Kidney tubule cell (primary cell): ENCODE measurements around the gene WNT2B.
"Not testable (repeated sequence)": the region's sequence is repeated elsewhere in the genome, so short reads cannot be mapped to it uniquely, and the experiment has no call there.

Experiments used
- DNase-seq: peaks from one replicate; pipeline ENCODE4 v3.0.0-alpha.2; 2018; ENCODE audit warnings: low spot score

WNT2B gene

DNA sequence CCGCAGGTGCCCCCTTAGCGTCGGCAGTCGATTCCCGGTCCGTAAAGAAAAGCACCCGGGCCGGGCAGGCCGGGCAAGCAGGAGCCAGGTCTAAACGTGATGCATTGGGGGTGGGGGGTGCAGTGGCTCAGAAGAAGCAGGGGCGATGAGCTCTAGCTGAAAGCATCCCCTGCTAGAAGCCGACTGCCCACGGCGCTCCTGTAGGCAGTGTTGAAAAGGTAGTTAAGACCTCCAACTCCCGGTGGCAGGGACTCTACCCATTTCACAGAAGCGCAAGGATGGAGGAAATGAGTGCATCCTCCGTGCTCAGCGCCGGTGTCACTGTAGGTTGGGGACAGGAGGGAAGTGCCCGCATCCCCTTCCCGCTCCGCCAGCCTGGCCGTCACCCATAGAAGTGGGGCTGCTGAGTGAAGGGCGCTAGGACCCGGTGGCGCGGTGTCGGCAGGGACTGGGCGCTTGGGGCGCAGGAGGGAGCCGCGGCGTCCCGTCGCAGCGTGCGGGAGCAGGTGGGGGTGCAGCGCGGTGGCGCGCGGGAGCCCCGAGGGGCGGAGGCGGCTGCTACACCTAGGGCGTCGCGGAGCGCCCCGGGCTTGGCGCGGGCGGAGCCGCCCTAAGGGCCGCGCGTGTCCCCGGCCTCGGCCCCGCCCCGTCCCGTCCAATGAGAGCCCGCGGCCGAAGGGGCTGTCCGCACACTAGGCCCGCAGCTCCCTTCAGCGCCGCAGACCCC is at the start of gene WNT2B:
Gene WNT2B (plus strand): TSS at position 688 of the 727 bp plus-strand sequence. CDS start 298 bp downstream, outside the sequence.
- no peak for DNase-seq

DNA sequence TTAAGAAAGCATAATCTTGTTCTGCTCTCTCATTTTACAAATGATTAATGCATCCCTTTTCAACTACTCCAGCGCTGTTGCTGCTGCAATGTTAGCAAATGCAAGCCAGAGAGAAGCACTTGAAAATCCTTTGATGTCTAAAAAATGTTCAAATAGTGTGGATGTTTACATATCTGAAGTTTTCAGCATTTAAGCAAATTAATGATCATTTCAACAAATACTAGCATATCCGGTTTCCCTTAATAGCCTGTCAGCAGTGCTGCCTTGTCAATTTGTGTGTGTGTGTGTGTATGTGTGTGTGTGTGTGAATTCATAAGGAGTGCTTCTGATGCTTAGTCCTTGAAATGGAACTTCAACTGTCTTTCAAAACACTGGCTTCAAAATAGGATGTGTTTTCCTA is 48.1 kb upstream of the WNT2B start:
- no peak for DNase-seq

DNA sequence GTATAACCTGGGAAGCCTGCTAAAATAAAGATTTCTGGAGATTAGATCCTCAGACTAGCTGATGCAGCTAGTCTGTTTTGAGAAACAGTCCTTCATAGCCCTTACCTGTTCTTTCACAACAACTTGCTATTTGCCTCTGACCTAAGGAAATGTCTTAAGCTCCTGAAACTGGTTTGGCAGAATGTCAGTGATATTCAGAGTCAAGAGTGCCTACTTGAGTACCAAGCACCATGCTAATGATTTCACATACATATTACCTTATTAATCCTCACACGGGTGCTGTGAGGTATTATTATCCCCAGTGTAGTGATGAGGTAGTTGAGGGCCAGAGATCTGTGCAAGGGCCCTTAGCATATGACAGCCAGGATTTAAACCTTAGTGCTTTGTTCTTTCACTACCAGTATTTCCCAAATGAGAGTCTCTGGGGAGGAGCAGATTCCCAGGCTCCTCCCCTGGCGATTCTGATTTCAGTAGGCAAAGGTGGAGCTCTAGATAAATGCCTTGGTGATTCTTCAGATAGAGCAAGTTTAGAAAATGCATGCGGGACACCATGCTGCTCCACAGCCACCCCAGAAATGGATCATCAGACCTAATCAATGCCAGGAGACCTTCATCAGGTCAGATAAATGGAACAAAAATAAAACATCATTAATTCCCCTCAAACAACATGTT is 47.4 kb upstream of the WNT2B start:
- no peak for DNase-seq

DNA sequence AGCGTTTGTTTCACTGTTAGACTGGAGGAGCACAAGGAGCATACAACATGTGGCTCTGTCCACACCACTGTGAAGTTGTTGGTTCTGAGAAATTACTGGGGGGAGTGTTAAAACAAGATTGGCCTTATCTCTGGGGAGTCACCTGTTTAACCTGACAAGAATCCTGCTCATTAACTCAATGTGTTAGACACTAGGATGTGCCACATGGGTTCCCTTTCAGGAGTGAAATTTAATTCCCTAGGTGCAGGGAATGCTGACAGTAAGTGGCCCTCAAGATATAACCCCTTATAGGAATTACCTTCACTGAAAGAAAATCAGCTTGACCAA is 45.8 kb upstream of the WNT2B start:
- DNase-seq: no peak

DNA sequence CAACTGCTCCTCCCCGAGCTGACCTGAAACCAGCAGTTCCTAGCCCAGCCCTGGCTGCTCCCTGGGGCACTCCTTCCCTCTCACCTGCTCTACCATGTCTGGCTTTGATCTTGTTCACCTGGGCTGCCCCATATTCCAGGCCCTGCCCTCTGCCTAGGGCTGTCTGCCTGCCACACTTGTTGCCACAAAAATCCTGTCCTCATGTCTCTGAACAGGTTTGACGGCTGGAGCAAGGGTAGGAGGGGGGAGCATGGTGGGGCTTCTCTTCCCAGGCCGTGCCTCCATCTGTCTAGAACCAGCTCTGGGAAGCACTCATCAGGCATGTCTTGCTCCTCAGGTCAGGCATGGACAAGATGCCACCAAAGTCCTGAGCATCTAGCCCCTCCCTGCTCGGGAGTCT is 44.3 kb upstream of the WNT2B start:
- DNase-seq: peak; percentile 13

DNA sequence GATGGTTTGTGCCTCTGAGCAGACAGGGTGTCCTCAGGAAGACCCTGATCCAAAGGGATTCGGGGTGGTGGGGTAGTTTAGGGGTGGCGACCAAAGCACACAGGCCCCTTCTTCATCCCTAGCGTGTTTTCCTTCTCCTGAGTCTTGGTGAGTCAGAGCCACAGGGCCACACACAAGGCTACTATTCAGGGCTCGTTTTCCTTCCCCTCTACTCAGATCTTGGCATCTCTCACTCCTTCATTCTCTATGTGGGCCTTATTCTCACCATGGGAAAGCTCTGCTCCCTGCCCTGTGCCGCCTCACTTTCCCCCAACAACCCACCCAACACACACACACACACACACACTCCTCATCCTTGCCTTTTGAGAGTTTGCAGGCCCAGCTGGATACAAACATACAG is 43.6 kb upstream of the WNT2B start:
- DNase-seq: peak; percentile 25

DNA sequence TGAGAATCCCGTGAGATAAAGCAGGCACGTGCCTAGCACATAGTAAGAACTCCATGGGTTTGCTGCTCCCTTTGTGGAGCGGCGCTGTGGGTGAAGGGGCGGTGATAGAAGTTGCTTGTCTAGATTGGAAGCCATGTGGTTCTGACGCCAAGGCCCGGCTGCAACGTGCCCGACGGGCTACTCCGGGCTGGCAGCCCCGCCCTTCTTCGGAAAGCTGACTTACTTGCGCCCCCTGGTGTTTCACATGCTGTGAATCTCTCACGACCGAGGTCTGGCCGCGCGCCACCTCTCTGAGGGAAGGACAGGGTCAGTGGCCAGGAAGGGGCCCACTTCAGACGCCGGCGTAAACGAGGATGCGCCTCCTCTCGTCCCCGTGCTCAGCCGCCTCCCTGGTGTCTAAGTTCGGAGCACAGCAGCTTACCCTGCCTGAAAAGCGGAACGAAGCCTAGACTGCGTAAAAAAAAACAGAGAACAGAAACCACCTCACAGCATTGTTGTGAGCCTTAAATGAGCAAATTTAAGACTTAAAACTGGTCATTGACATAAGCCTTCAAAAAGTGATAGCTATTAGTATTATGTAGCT is 42.6 kb upstream of the WNT2B start:
- DNase-seq: peak; percentile 93

DNA sequence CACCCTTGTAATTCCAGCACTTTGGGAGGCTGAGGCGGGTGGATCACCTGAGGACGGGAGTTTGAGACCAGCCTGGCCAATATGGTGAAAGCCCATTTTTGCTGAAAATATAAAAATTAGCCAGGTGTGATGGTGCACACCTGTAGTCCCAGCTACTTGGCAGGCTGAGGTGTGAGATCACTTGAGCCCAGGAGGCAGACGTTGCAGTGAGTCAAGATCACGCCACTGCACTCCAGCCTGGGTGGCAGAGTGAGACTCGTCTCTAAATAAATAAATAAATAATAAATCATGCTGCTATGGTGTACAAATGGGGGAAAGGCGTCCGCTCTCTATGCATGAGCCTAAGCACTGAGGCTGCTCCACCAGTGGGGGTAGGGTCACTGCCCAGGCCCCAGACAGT is 38.4 kb upstream of the WNT2B start:
- not testable (repeated sequence) for DNase-seq

DNA sequence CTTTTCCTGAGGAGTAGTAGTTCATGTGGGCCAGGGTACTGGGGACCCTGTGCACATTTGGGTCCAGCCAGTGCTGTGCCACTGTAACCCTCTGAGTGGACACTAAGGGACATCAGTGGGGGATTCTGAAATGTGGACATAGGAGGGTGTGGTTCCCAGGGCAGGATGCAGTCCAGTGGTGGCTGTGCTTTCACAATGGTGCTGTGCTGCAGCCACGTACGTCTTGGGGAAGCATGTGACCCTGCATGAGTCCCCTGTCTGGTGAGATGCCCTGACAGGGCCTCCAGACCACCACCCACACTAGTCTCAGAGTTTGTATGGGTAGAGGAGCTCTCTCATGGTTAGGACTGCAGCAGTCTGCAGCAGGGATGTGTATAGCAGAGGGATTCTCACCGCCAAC is 37.8 kb upstream of the WNT2B start:
- no peak for DNase-seq

DNA sequence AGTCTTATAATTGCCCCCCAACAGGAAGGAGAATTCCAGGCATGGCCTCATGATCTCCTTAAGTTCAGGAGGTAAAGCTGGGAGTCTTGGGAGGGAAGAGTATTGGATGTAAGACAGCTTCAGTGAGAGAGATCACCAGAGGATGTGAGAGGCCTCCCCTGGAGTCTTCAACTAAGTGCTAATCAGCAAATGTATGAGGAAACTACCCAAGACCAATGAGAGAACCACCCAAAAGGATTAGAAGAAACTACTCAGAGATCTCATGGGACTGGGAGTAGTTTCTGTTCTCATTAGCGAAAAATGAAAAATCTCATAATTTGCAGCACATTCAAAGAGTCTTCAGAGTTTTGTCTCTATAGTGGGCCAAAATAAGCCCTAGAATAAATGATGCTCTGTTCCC is 36.6 kb upstream of the WNT2B start:
- no peak for DNase-seq

DNA sequence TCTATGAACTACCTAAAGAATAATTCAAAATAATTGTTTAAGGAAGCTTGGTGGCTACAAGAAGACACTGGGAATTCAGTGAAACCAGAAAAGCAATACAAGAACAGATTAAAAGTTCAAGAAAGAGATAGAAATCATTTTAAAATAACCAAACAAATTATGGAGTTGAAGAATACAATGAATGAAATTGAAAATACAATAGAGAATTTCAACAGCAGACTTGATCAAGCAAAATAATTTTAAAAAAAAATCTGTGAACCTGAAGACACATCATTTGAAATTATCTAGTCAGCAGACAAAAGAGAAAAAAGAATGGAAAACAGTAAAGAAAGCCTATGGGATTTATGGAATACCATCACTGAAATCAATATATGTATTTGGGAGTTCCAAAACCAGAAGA is 31.2 kb upstream of the WNT2B start:
- no peak for DNase-seq

DNA sequence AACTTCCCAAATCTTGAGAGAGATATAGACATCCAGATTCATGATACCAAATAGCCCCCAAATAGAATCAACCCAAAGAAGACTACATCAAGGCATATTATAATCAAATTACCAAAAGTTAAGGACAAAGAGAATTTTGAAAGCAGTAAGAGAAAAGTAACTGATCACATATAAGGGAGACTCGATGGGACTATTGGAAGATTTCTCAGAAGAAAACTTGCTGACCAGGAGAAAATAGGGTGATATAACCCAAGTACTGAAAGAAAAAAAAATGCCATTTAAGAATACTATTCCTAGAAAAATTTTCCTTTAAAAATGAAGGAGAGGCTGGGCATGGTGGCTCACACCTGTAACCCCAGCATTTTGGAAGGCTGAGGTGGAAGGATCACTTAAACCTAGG is 30.5 kb upstream of the WNT2B start:
- no peak for DNase-seq

DNA sequence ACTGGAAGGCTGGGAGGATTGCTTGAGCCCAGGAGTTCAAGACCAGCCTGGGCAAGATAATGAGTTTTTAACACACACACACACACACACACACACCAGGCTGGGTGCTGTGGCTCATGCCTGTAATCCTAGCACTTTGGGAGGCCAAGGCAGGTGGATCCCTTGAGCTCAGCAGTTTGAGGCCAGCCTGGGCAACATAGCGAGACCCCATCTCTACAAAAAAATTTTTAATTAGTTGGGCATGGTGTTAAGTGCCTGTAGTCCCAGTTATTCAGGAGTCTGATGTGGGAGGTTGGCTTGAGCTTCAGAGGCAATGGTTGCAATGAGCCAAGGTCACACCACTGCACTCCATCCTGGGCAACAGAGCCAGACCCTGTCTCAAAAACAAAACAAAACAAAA is 22.7 kb upstream of the WNT2B start:
- not testable (repeated sequence) for DNase-seq

DNA sequence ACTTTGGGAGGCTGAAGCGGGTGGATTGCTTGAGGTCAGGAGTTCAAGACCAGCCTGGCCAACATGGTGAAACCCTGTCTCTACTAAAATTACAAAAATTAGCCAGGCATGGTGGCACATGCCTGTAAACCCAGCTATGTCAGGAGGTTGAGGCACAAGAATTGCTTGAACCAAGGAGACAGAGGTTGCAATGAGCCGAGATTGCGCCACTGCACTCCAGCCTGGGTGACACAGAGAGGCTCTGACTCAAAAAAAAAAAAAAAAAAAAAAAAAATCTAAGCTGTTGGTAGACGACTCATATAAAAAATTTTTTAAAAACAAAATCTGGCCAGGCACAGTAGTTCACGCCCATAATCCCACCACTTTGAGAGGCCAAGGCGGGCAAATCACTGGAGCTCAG is 21.1 kb upstream of the WNT2B start:
- not testable (repeated sequence) for DNase-seq

DNA sequence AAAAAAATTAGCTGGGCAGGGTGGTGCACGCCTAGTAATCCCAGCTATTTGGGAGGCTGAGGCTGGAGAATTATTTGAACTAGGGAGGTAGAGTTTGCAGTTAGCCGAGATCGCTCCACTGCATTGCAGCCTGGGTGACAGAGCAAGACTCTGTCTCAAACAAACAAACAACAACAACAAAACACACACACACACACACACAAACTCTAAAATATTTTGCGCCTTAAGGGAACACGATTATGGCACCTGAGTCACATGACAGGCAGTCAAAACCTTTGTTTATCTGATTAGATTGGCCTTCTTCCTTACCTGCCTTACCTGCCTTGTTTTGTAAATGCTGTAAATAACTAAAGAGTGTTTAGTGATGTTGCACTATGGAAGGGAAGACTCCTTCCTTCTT is 20.6 kb upstream of the WNT2B start:
- no peak for DNase-seq

DNA sequence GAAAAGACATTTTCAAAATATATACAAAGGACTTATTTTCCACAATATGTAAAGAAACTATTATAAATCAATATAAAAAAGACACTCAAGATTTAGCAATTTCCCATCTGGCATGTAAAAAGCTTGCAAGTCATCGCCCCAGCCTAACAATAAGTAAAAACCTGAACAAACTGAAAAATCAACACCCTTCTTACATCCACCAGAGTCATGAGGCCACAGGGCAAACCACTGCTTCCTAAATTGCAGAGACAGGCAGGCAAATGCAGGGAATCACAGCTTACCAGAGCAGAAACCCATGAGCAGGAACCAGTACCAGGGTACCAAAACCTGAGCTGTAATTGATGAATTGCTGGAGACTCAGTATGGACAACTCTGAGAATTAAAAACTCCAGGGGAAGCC is 16.7 kb upstream of the WNT2B start:
- no peak for DNase-seq

DNA sequence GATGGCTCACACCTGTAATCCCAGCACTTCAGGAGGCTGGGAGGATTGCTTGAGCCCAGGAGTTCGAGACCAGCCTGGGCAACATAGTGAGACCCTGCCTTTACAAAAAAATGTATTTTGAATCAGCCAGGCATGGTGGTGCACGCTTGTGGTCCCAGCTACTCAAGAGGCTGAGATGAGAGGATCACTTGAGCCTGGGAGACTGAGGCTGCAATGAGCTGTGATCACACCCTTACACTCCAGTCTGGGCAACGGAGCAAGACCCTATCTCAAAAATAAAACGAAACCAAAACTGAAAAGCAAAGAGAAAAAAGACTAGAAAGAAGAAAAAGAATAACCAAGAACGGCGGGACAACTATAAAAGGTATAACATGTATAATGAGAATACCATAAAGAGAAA is 15.4 kb upstream of the WNT2B start:
- DNase-seq: no peak

DNA sequence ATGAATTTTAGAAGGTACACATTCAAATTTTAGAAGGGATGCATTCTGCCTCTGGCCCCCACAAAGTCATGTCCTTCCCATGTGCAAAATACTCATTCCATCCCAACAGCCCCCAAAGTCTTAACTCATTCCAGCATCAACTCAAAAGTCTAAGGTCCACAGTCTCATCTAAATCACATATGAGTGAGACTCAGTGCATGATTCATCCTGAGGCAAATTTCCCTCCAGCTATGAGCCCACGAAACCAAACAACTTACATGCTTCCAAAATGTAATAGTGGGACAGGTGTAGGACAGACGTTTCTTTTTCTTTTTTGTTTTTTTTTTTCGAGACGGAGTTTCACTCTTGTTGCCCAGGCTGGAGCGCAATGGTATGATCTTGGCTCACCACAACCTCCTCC is 12.5 kb upstream of the WNT2B start:
- no peak for DNase-seq

DNA sequence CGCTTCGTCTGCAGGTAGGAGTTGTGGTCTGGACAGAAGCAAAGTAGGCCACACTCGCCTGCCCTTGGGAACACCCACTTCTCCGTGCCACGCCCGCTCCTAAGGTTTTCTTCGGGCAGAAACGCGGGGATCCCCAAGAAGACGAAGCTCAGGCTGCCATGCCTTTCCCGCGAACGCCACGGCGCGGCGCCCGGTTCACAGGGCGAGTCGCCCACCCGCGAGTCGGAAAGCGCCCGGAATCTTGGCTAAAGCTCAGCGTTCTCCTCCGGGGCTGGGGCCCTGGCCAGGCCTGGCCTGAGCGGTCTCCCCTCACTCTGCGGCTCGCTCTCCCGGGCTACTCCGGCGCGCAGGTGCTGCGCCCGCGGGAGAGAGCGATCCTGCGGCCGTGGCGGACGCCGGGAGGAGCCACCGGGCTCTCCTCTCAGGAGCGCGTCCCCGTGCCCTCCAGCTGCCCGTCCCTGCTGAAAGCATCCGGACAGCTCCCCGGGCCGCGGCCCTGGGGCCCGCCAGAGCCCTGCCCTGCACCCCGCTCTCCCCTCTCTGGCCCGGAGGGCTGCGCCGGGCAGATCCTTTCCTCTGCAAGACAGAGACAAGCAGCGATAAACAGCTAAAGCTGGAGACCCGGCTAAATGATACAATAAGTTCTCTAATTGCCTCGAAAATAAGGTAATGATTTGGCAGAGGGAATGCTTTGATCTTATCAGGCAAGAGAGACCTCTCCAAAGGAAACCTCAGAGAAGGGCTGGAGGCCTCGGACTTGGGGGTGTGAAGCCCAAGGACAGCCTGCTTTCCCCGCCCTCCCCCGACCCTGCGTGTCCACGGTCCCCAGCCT is 6.7 kb upstream of the WNT2B start:
- DNase-seq: peak; percentile 78

DNA sequence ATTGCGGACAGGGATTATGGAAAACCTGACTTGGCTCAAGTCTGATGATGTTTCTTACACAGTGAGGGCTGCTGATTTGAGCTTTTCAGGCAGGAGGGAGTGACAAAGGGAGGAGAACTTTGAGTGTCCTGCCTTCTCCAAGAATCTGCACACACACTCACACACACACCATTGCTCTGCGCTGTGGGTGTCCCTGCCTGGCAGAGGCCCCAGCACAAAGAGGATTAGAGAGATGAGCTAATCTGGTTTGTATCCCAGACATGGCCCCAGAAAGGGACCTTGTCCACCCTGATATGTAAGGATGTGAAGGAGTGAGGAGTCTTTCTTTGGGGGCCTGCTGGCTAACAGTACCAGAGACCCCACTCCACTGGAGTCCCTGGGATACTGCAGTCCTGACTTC is 5.9 kb upstream of the WNT2B start:
- DNase-seq: no peak

DNA sequence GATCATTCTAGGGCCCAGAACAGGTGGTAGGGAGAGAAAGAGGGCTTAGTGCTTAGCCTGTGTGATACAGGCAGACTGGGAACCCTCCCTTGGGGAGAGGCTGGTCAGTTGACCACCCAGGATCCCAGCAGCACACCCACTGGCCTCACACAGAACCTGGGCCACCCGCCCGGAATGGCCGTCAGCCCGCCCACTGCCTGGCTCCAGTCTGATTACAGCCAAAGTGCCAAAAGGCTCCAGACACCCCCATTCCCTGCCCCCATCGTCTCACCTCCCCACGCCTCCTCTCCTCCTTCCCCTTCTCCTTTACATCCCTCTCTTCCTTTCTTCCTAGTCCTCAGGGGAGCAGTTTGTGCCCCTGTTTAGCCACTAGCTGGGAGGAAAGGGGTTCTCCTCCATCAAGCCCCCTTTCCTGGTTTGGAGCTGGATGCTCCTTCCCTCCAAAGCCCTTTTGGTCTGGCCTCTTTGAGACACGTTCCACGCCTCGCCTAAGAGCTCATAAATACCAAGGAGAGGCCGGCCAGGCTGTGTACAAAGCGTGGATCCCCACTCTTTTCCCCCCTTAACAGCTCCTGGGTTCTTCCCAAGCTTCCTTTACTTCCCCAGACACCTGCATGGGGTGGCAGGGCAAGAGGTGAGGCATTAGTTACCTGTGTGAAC is 4.6 kb upstream of the WNT2B start:
- DNase-seq: no peak

DNA sequence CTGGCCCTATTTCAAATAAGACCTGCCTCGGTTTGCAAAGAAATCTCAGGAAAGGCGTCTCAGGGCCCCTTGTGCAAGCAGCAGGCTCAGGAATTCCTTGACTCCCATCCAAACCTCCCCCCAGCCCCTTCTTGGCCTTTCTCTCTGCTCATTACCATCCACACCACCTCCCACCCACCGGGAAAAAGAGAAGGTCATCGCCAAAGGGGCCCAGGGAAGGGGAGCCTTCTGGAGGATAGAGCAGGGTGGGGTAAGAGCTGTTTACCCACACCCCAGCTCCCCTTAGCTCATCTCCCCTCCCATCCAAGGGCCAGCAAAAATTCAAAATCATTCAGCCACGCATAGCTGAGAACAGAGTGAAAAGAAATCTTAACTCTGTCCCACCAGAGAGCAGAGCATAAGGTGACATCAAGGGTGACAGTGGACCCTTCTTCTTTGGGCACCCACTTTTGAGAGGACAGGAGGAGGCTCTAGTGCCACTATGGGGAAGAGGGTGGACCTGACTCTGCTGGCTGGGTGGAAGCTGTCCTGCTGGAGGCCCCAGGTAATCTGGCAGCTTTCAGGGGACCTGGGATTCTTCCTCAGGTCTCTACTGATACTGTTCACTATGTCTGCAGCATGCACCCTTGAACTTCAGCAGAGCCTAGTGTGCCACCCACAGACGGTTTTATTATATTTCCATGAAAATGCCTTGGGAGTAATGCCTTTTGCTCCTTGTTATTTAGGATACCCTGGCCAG is 3.9 kb upstream of the WNT2B start:
- DNase-seq: no peak
